ENCODE results near the gene ZNF333. TPM values are rescaled to one million over a fixed set of nuclear protein-coding genes. Genes with fewer than 3 reads are reported as not detected.

Gene ZNF333
- total RNA-seq, 1 experiment from 2014 or later, result 6.0 TPM

GRCh38 chr19:14770136-14770535, 80.3 kb downstream of the ZNF333 start:
- 0 out of 7 replicates have a peak overlapping the region, but pooled peaks of 1 of the 3 experiments have one; percentile 15 for H3K27ac Mint-ChIP-seq
- H3K4ac ChIP-seq (ENCODE audit: low read depth, low read length), result no peak overlapping the region
- H2AFZ ChIP-seq (ENCODE audit: low read length), result no peak overlapping the region
- H3K23me2 ChIP-seq (ENCODE audit: insufficient read length, low read depth, low read length, poor library complexity, severe bottlenecking), result no peaks in the 10 kb centered on the region
- H2BK120ac ChIP-seq (ENCODE audit: low read depth, low read length, poor library complexity, severe bottlenecking), result no peak overlapping the region
- no peak overlapping the region for H3K27ac ChIP-seq (ENCODE audit: insufficient read length, low read depth, low read length)
- H3K4me2 ChIP-seq (ENCODE audit: insufficient read depth, insufficient read length, low read length), result no peak overlapping the region
- WGBS (ENCODE audit: extremely low coverage, insufficient read length, low lambda C conversion rate), result no CpG with 5 or more reads among the region's 5 CpGs
- H3K4me3 Mint-ChIP-seq, result no peak overlapping the region; a peak in 1 of 5 replicates
- H3K79me2 ChIP-seq (ENCODE audit: insufficient read depth, low read length), result no peaks in the 10 kb centered on the region
- H4K20me1 ChIP-seq (ENCODE audit: control insufficient read depth, insufficient read depth, insufficient read length), result no peaks in the 10 kb centered on the region
- no peaks in the 10 kb centered on the region; the same call in none of the 2 replicates for H3K27me3 Mint-ChIP-seq (ENCODE audit: low read depth)
- no peak overlapping the region for H2BK5ac ChIP-seq (ENCODE audit: insufficient read length, low read length)
- peaks cover 2 to 10% (median 4%) of the 10 kb centered on the region in 3 experiments; a peak in 6 of 7 replicates for H3K36me3 Mint-ChIP-seq (ENCODE audit: insufficient read depth in 1 of 3, low read depth in 3 of 3)
- H4K5ac ChIP-seq (ENCODE audit: insufficient read length, low read depth, low read length), result no peak overlapping the region
- DNase-seq, result peak; percentile 7
- H2BK12ac ChIP-seq (ENCODE audit: insufficient read length, low read depth, low read length), result no peak overlapping the region
- no peak overlapping the region for H2AK5ac ChIP-seq (ENCODE audit: insufficient read length, low read length)
- H3K4me1 Mint-ChIP-seq, result no peaks in the 10 kb centered on the region; a peak in 1 of 4 replicates
- no peak overlapping the region for H4K8ac ChIP-seq (replicated peaks; ENCODE audit: insufficient read length, low read depth, low read length)
- H2BK20ac ChIP-seq (ENCODE audit: low read depth, low read length, poor library complexity, severe bottlenecking), result no peak overlapping the region
- H3K9ac ChIP-seq (ENCODE audit: extremely low read depth, insufficient read length, low read length), result no peak overlapping the region
- no peaks in the 10 kb centered on the region for H3K4me1 ChIP-seq (ENCODE audit: insufficient read depth, low read length)
- no peak for TF ChIP-seq CTCF (conservative IDR thresholded peaks at IDR 0.05)
- no peaks in the 10 kb centered on the region for H3K79me1 ChIP-seq (ENCODE audit: insufficient read depth, low read depth, low read length, poor library complexity, severe bottlenecking)
- H3T11ph ChIP-seq (ENCODE audit: low read length), result no peak overlapping the region
- H3K23ac ChIP-seq (ENCODE audit: insufficient read length, low read depth, low read length), result no peak overlapping the region
- H3K9me3 Mint-ChIP-seq, result peaks cover 14 to 71% of the 10 kb centered on the region in 2 experiments; a peak in 4 of 5 replicates
- no peak overlapping the region for H2BK15ac ChIP-seq (ENCODE audit: low read depth, low read length)
- H3K27me3 ChIP-seq (ENCODE audit: insufficient read depth, low read length), result no peaks in the 10 kb centered on the region
- no peak overlapping the region for H3K56ac ChIP-seq (ENCODE audit: insufficient read length, low read depth, low read length)
- no peak overlapping the region for H3K18ac ChIP-seq (ENCODE audit: insufficient read length, low read depth, low read length)
- no peak overlapping the region for H4K91ac ChIP-seq (ENCODE audit: insufficient read length, low read depth, low read length)
- H3K14ac ChIP-seq (ENCODE audit: insufficient read depth, low read length), result no peak overlapping the region
- no peaks in the 10 kb centered on the region for H3K9me3 ChIP-seq (ENCODE audit: control insufficient read depth, low read depth, low read length)
